IPS-20b (cell line): ENCODE data around the gene TENM4.

Source experiments
- H3K27ac ChIP-seq: one replicate; pipeline ENCODE4 v1.5.1; 2013; ENCODE audit warnings: low read length
- H3K27me3 ChIP-seq: 2 replicates; pipeline ENCODE4 v1.6.1; 2013; ENCODE audit warnings: mild to moderate bottlenecking, low read length, inconsistent platforms; ENCODE audit not compliant: insufficient read depth
- H3K36me3 ChIP-seq: 2 replicates; pipeline ENCODE4 v1.6.1; 2013; ENCODE audit warnings: low read depth, mild to moderate bottlenecking, inconsistent platforms, low read length, moderate library complexity; ENCODE audit not compliant: insufficient read depth
- H3K4me1 ChIP-seq: 2 replicates; pipeline ENCODE4 v1.6.1; 2013; ENCODE audit warnings: mild to moderate bottlenecking, control low read depth, inconsistent platforms, low read length, moderate library complexity; ENCODE audit not compliant: insufficient read depth
- H3K4me3 ChIP-seq: 2 replicates; pipeline ENCODE4 v1.5.1; 2013; ENCODE audit warnings: mild to moderate bottlenecking, low read length, inconsistent platforms
- H3K9ac ChIP-seq: 2 replicates; pipeline ENCODE4 v1.6.1; 2013; ENCODE audit warnings: low read depth, mild to moderate bottlenecking, inconsistent platforms, low read length, moderate library complexity
- H3K9me3 ChIP-seq: 2 replicates; pipeline ENCODE4 v1.6.1; 2013; ENCODE audit warnings: mild to moderate bottlenecking, low read depth, low read length, inconsistent platforms; ENCODE audit not compliant: insufficient read depth

TENM4 gene

DNA sequence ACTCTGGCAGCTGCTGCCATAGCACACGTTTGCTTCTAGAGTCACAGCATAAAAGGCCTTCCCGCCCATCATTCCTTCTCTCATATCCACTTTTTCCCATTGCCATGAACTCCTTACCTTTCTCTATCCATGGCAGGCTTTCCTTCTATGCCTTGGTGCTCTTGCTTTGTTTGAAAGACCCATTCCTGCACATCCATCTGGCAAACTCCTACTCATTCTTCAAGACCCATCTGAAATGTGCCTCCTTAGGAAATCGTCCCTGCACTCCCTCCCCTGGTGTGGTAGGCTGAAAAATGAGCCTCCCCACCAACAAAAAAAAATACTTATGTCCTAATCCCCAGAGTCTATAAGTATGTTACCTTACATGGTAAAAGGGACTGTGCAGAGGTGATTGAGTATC, 100.3 kb downstream of the TENM4 start:
- peaks cover 8% of the 10 kb centered on the region; the same call in 1 of the 2 replicates for H3K4me1 ChIP-seq
- no peak overlapping the region for H3K27ac ChIP-seq
- H3K27me3 ChIP-seq = no peaks in the 10 kb centered on the region
- H3K4me3 ChIP-seq = no peak overlapping the region
- no peaks in the 10 kb centered on the region for H3K36me3 ChIP-seq
- no peaks in the 10 kb centered on the region for H3K9me3 ChIP-seq
- H3K9ac ChIP-seq = no peak overlapping the region

DNA sequence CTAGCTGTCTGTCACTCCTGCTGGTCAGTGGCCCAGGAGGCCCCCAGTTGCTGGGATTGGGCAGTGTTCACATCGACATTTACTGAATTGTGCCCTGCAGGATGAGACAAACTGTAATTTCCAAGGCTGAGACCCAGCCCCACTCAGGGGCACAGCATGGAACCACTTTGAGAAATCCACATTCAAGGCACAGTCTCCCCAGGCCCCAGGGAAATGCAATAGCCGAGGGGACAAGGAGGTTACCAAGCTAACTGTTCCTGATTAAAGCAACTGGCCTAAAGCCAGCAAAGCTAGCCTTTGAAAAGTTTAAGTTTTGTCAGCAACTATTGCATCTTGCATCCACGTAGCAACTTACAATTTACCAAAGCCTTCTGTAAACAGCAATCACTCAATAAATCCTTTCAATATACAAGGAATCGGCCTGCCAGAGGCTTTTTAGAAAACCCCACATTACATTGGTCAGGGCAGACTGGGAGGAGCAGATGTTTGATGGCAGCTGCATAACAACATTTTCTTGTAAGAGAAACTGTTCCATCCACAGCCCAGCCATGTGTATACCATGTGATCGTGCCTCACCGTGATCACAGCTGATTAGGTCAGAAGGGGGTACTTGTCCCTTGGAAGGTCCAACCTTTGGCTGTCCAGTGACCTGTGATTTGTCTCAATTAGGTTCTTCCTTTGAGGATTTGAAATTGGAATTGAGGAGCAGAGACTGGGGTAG, 103.9 kb downstream of the TENM4 start:
- Histone ChIP-seq H3K36me3 (no peaks in the 10 kb centered on the region), H3K27ac (no peak overlapping the region), H3K9me3 (no peaks in the 10 kb centered on the region), H3K4me1 (peaks cover 3% of the 10 kb centered on the region; the same call in 1 of the 2 replicates), H3K27me3 (no peaks in the 10 kb centered on the region), H3K4me3 (no peak overlapping the region), H3K9ac (no peak overlapping the region)

DNA sequence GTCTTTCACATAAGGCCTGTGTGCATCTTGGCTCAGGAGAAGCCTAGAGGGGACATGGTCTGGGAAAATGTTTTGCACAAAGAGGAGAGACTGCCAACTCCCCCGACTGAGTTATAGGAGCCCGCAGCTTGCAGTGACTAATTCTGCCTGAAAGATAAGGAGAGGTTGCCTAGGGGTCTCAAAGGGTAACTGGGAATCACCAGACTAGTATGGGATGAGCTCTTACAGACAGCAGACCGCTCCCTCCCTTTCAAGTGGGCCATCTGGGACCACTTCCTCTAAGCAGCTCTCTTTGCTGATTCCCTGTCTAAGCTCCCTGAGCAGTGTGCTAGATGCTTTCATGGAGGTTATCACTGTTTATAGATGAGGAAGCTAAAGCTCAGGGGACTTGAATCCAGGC, 105.1 kb downstream of the TENM4 start:
- H3K4me1 ChIP-seq = peaks cover 11% of the 10 kb centered on the region; the same call in 1 of the 2 replicates
- no peaks in the 10 kb centered on the region for H3K9me3 ChIP-seq
- no peak overlapping the region for H3K4me3 ChIP-seq
- no peak overlapping the region for H3K27ac ChIP-seq
- no peak overlapping the region for H3K9ac ChIP-seq
- no peaks in the 10 kb centered on the region for H3K27me3 ChIP-seq
- no peaks in the 10 kb centered on the region for H3K36me3 ChIP-seq

DNA sequence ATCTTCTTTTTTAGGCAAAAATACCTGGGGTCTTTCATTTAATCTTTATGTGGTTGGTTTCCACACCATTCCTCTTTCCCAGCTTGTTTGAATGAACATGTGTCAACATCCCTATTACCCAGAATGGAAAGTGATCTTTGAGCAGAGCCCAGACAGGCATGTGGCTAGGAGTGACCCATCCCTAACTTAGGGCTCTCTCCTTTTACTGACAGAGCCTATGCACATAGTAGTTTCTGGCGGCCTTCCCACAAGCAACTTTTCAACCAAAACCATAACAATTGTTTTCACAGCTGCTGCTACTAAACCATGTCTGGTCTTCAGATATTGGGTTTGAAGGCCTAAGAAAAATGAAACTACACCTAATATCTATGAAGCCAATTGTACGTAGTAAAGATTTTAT, 107.5 kb downstream of the TENM4 start:
- H3K9me3 ChIP-seq = no peaks in the 10 kb centered on the region
- H3K4me1 ChIP-seq = peaks cover 13% of the 10 kb centered on the region; the same call in 1 of the 2 replicates
- H3K27ac ChIP-seq = no peak overlapping the region
- H3K4me3 ChIP-seq = no peak overlapping the region
- H3K27me3 ChIP-seq = no peaks in the 10 kb centered on the region
- H3K9ac ChIP-seq = no peak overlapping the region
- no peaks in the 10 kb centered on the region for H3K36me3 ChIP-seq

DNA sequence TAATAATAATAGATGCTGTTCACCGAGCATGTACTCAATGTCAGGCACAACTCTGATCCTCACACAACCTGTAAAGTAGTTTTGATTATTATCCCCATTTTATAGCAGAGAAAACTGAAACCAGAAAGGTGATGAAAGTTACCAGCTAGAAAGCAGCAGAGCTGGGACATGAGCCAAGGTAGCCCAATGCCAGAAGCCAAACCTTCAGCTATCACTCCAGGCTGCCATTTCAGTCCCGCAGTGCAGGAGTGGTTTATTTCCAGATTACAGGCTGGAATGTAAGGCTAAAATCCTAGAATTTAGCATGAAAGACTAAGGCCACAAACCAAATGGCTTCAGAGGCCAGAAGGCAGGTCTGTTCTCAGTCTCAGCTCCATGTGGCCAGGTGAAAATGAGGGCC, 108.8 kb downstream of the TENM4 start:
- Histone ChIP-seq H3K27ac (no peak overlapping the region), H3K36me3 (no peaks in the 10 kb centered on the region), H3K9me3 (no peaks in the 10 kb centered on the region), H3K4me3 (no peak overlapping the region), H3K9ac (no peak overlapping the region), H3K27me3 (no peaks in the 10 kb centered on the region), H3K4me1 (peaks cover 18% of the 10 kb centered on the region; the same call in 1 of the 2 replicates)

DNA sequence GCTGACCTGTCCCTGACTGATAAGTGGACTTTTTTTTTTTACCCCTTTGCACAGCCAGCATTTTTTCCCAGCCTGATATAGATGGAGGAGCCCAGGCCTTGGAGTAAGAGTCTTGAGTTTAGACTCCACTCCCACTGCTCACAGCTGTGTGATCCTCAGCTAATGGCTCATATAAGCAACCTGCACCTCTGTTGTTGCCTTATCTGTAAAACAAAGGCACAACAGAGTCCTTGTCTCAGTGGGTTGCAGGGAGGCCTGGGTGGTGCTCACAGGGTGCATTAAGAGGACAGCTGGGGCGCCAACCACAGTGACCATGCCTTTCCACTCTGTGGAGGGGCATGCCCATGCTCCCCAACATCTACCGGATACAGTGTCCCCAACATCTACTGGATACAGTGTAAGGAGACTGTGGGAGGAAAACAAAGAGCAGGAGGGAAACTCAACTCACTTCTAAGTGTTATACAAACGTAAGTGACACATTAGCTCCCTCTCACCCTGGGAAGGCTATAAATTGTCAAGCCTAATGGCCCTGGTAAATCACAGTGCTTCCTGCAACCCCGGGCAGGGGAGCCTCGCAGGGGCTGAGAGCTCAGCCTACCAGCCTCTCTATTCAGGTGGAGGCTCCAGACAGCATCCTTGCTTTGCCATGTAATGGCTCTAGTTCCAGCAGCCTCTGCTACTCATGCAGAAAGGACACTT, 109.5 kb downstream of the TENM4 start:
- Histone ChIP-seq H3K4me1 (peaks cover 18% of the 10 kb centered on the region; the same call in 1 of the 2 replicates), H3K27me3 (no peaks in the 10 kb centered on the region), H3K9me3 (no peaks in the 10 kb centered on the region), H3K4me3 (no peak overlapping the region), H3K27ac (no peak overlapping the region), H3K9ac (no peak overlapping the region), H3K36me3 (no peaks in the 10 kb centered on the region)

DNA sequence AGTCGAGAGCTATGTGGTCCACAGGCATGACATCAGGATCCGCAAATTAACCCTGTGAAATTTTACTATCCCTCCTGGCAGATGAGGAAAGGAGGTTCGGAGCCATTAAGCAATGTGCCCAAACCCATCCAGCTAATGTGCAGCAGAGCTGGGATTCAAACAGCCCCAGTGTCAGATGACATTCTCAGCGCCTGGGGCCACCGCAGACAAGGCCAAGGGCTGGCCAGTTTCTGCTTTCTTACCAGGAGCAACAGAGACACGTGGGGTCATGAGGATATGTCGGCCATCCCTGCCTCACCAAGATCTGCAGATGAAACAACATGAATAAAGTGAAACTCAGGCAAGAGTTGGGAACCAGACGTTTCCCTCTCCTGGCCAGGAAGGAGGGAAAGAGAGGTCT, 110.2 kb downstream of the TENM4 start:
- Histone ChIP-seq H3K4me1 (peaks cover 18% of the 10 kb centered on the region; the same call in 1 of the 2 replicates), H3K9ac (no peak overlapping the region), H3K27me3 (no peaks in the 10 kb centered on the region), H3K36me3 (no peaks in the 10 kb centered on the region), H3K9me3 (no peaks in the 10 kb centered on the region), H3K4me3 (no peak overlapping the region), H3K27ac (no peak overlapping the region)

DNA sequence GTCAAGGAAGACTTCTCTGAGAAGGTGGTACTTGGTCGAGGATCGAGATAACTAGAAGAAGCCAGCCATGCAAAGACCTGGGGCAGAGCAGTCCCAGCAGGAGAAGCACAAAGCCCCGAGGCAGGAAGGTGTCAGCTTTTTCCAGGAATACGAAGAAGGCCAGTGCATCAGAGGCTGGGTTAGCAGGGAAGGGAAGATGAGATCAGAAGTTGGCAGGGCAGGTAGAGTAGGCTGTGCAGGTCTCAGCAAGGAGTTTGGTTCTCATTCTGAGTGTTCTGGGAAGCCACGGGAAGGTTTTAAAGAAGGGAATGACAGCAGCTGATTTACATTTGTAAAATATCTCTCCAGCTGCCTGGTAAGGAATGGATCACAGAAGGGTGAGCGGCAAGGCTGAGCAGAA, 111.3 kb downstream of the TENM4 start:
- no peaks in the 10 kb centered on the region for H3K36me3 ChIP-seq
- no peak overlapping the region for H3K4me3 ChIP-seq
- peaks cover 18% of the 10 kb centered on the region; the same call in 1 of the 2 replicates for H3K4me1 ChIP-seq
- no peaks in the 10 kb centered on the region; the same call in 1 of the 2 replicates for H3K27me3 ChIP-seq
- no peak overlapping the region for H3K27ac ChIP-seq
- no peak overlapping the region for H3K9ac ChIP-seq
- no peaks in the 10 kb centered on the region for H3K9me3 ChIP-seq

DNA sequence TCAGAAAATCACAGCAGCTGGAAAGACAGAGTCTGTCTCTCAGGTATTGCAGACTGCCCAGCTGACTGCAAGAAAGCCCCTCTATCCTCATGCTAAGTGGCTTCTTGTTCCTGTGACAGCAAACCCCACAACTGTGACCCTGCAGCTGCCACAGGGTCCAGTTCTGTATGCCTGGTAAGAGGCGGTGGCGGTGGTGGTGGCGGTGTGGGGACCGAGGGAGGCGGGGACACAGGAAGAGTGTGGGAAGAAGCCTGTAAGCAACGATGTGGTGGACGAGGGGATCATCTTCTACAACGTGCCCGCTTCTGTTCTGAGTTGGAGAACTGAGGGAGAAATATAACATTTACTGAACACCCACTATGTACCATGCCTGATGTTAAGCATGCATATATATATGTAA, 112.4 kb downstream of the TENM4 start:
- H3K36me3 ChIP-seq = no peaks in the 10 kb centered on the region
- no peak overlapping the region for H3K27ac ChIP-seq
- H3K4me3 ChIP-seq = no peak overlapping the region
- H3K4me1 ChIP-seq = peaks cover 18% of the 10 kb centered on the region; the same call in 1 of the 2 replicates
- no peak overlapping the region for H3K9ac ChIP-seq
- H3K9me3 ChIP-seq = no peaks in the 10 kb centered on the region
- no peaks in the 10 kb centered on the region; the same call in 1 of the 2 replicates for H3K27me3 ChIP-seq

DNA sequence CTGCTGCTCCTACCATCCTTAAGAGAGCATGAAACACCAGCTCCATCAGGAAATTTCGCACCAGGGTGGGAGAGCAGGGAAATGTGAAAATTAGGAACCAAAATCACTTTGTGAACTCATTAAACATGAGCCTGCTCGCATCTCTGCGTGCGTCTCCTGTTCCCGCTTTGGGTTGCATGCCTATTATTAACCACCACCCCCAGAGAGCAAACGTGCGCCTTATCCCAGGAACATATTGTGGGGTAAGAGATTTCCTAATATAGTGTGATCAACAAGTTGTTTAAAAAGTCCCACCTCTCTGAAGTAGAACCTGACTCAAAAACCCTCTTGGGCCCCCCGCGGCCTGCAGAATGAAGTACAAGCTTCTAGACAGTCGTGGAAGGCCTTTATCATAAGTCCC, 115.0 kb downstream of the TENM4 start:
- no peak overlapping the region for H3K4me3 ChIP-seq
- no peak overlapping the region for H3K27ac ChIP-seq
- H3K27me3 ChIP-seq = no peaks in the 10 kb centered on the region; the same call in 1 of the 2 replicates
- H3K4me1 ChIP-seq = peaks cover 7% of the 10 kb centered on the region; the same call in 1 of the 2 replicates
- H3K36me3 ChIP-seq = no peaks in the 10 kb centered on the region
- H3K9me3 ChIP-seq = no peaks in the 10 kb centered on the region
- H3K9ac ChIP-seq = no peak overlapping the region

DNA sequence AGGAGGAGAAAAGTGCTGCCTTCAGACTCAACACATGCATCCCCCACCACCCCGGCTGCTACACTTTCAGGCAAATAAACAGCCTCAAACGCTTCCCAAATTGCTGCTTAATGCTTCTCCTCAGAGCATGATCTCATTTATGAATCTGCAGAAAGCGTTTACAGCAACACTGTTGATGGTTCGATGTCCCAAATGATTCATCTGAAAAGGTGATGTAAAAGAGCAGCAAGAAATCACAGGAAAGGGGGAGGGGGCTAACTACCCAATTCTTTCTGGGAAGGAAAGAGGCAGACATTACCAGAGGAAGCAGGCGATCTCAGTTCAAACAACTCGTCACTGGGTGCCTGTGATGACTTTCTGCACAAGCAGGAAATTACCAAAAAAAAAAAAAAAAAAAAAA, 119.6 kb downstream of the TENM4 start:
- Histone ChIP-seq H3K36me3 (no peaks in the 10 kb centered on the region), H3K4me3 (no peak overlapping the region), H3K9me3 (no peaks in the 10 kb centered on the region), H3K27ac (no peak overlapping the region), H3K9ac (no peak overlapping the region), H3K4me1 (no peaks in the 10 kb centered on the region), H3K27me3 (no peaks in the 10 kb centered on the region; the same call in 1 of the 2 replicates)
